HG03280 (cell line): ENCODE results near the gene KLF6.

Experiments
- ATAC-seq: cut with Tn5 transposase; IDR thresholded peaks from one replicate; pipeline ENCODE4 v1.9.1; 2021; ENCODE audit warnings: mild to moderate bottlenecking, moderate library complexity; ENCODE audit not compliant: unreplicated experiment

Gene KLF6

DNA sequence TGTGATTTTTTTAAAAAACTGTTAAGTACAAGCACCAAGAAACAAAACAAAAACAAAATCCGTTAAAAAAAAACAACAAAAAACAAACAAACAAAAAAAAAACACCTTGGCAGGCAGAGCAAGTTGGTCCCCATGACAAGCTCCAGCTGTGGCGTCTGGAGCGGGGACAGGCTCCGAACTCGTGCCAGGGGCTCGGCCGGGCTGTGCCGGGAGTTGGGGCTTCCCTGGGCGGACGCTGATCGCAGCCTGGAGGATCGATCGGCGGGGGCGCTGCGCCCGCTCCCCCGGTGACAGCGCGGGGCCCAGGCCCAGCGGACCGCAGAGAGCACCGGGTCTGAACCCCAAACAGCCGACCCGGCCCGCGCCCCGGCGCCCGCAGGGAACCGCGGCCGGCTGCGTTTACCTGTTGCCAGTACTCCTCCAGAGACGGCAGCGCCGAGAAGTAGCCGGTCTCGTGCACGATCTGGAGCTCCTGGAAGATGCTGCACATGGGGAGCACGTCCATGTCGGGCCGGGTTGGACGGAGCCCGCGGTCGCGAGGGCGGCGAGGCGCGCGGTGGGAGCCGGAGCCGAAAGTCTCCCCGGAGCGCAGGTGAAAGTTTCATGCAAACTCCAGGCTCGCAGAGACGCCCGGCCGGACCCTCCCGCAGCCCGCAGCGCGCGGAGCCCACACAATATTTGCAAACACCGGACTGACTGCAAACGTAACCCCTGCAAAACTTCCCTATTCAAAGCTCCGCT, at the start of gene KLF6:
Gene KLF6 (minus strand): TSS at position 700 of the 741 bp plus-strand sequence. CDS start 195 bp downstream, at position 505.
- ATAC-seq = peak; percentile 0

DNA sequence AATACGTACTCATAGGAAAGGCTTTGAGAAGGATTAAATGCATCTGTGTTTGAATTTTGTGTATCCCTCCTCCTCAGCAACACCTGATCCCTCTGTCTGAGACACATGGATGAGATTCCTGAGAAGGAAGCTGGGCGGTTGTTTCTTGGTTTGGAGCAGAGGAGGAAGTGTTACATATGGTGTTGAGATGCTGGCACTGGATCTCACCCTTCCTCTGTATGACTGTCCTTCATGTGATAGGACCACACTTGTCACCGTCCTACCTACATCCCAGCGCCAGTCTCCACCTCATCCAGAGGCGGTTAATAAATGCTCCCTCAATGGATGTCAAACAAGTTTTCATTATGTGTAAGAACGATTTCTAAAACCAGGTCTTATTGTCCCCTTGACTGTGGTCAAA, 49.4 kb upstream of the KLF6 start:
- ATAC-seq = no peak

DNA sequence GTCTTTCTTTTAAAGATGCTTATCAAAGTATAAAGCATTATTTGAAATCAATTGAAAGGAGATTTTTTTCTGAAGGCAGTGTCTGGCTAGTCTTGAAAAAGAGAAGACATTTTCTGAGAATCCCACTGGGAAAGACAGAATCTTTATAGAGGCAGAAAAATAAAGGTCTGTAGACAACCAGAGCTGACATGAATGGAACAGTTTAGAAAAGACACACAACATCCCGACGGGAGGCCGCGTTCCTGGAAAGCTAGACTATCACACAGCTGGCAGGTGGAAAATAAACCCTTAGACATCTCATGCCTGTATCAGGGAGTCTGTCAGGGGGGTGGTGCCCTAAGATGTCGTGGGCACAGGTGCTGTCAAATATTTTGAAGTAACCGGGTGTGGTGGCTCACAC, 48.0 kb upstream of the KLF6 start:
- no peak for ATAC-seq

GRCh38 chr10:3832022-3832786, 47.2 kb upstream of the KLF6 start:
- ATAC-seq = no peak

DNA sequence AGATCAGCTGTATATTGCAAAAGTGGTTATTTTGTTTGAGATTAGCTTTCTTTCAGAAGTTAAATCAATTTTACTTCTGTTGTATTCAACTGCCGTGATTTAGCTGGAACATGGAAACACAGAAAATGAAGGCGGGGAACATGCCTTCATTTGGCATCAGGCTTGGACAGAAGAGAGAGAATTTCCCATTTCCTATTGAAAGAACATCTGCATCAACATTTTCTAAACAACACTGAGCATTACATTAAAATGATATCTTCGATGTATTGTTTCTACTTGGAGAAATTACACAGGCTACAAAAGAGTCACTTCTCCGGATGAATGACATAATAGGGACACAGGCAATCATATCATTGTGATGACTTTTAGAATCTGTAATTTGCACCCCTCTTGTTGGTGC, 46.6 kb upstream of the KLF6 start:
- ATAC-seq = no peak

GRCh38 chr10:3830946-3831345, 45.9 kb upstream of the KLF6 start:
- ATAC-seq = no peak

- ATAC-seq = no peak
These were observed 44.4 kb upstream of the KLF6 start for GRCh38 chr10:3829156-3830050.

DNA sequence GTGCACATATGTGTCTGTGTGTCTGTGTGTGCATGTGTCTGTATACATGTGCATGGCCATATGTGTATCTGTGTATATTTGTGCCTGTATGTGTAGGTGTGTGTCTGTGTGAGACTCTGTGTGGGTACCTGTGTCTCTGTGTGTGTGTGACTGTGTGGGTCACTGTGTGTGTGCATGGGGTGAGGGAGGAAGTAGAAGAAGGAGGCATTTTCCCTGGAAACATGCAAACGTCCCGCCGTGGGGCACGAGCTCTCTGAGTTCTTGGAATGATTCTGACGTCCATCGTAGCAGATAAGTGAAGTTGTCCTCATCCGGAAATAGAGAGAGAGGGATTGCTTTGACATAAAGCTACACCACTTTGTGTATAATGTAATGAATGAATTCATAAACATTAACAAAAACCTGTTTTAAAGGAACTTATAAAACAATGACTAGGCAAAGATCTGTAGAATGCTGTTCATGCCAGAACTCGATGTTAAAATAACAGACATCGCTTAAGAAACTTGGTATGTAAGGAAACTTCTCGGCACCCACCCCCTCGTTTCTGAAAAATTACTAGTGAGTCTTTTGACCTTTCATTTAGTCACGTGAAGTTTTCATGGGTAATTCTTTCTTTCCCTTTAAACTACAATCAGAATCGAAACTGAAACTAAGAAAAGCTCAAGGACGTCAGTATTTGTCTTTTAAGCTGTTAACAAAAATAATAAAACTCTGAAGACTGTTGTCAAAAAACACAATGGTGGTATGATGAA, 43.6 kb upstream of the KLF6 start:
- peak; percentile 60 for ATAC-seq

GRCh38 chr10:3827768-3828403, 42.9 kb upstream of the KLF6 start:
- no peak for ATAC-seq

DNA sequence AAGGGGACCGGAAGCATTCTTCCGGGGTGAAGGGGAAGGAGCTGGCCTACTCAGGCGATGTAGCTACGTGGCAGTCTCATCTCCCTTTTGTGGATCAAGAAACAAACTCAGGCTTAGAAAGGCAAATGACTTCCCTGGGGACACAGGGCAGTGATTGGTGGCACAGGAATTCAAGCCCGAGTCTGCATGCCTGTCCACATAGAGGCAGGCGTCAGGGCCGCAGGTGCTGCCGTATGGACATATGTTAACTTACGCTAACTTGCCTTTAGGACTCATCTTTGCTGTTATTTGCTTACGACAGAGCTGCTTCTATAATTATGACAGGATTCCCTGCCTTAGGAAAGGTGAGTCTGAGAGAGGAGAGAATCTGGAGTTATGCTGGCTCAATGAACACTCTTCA, 42.3 kb upstream of the KLF6 start:
- ATAC-seq = no peak

DNA sequence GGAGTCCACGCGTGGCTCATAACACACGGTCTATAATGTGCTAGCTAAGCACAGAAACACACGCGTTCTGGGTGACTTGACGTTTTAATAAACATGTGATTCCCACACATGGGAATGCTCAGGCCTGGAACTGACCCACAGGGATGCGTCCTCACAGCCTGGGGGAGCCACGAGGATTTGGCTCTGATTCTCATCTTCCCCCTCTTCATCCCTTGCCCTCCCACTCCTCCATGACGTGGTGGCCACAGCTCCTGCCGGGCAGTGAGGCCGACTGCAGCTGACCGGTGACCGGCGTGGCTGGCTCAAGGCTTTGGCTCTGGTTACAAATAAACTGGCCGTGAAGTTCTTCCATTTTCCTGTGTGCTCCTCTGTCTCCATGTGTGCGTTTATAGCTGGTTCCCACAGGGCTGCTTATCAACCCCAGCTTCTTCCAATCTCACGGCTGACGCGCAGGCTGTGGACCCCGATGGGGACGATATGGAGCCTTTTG, 40.9 kb upstream of the KLF6 start:
- ATAC-seq = no peak

- ATAC-seq = no peak
These were observed 40.2 kb upstream of the KLF6 start for GRCh38 chr10:3825244-3825643.

- no peak for ATAC-seq
These were observed 37.7 kb upstream of the KLF6 start for GRCh38 chr10:3822541-3823330.

DNA sequence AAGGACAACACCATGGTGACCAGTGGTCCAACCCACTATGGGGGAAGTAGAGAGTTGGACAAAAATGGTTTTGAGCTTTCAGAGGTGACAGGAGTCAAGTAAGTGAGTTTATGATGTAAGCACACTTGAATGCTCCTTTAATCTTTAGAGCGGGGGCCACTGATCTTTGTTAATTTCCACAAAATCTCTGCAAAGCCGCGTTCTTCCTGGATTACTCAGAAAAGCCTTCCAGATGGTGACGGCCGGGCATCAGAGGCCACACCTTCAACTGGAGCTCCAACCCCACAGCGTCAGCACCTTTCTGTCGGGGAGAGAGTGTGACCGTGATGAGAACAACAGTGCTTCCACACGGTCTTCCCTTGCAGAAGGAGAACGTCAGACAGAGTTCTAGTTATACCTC, 35.2 kb upstream of the KLF6 start:
- ATAC-seq = no peak

DNA sequence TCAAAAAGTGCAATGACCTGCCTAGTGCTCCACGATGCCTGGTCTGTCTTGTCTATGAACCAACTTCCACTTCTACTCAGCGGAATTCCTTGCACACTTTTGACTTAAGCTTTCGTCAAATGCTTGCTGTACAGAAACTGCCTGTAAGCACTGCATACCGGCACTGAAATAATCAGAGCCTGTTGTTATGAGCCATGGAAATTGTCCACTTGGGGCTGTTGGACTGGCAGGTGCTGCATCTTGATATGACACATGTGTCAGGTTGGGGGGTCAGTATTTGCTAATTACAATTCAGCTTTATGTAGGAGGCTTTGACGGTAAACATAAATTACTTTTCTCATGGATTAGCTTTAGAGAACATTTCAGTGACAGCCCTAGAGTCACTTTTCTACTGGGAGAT, 32.0 kb upstream of the KLF6 start:
- no peak for ATAC-seq

GRCh38 chr10:3814838-3815220, 29.8 kb upstream of the KLF6 start:
- ATAC-seq = no peak

GRCh38 chr10:3813986-3814837, 29.2 kb upstream of the KLF6 start:
- ATAC-seq = no peak

DNA sequence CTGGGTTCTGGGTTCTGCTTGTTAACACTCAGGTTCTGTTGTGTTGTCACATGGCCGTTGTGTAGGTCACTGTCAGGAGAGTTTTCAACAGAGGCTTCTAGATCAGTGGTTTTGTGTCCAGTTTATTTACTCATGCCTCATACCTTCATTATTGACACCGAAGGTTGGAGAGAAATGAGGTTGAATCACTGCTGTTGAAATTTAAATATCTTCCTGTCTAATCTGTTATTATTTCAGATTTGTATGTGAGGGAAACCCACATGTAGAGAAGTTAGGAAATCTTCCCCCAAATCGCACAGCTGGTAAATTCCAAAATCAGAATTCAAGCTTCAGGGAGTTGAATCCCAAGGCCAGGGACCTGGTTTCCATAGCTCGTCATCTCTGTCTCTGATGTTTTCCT, 28.3 kb upstream of the KLF6 start:
- ATAC-seq = no peak
